Measurements from ENCODE around the gene HBS1L.

HBS1L gene

DNA sequence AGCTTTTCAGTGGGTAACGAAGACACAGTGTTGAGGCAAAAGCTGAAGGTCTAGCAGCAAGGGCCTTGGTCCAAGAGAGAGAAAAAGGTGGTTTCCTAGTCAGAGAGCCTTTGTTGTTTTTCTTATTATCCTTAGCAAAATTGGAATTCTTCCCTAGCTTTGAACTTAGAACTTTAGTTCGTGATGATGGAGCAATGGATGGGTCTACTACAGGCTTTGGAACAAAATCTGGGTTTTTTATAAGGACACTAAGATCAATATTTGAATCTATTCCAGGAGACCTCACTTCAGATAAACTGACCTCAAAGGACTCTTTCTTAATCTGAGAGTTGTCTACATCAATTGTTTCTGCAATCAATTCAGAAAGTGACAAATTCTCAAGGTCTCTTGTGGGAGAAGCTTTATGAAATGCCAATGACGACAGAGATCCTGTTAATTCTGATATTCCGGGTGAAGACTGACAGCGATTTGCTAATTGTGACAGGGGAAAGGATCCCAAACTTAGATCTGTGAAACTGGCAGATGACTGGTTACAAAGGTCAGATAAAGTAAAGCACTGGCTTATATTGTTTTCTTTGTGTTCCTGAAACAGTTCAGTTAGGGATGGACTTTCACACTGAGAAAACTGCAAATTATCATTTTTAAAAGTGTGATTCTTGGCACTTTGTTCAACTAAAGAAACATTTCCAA is 17.7 kb downstream of the HBS1L start:
- no peak for DNase-seq (ENCODE audit: low read depth)

- no peak for DNase-seq (ENCODE audit: low read depth)
Observed at GRCh38 chr6:135033238-135033637, 21.4 kb downstream of the HBS1L start.

- DNase-seq (ENCODE audit: low read depth): no peak
Observed at GRCh38 chr6:135030532-135031178, 24.0 kb downstream of the HBS1L start.

DNA sequence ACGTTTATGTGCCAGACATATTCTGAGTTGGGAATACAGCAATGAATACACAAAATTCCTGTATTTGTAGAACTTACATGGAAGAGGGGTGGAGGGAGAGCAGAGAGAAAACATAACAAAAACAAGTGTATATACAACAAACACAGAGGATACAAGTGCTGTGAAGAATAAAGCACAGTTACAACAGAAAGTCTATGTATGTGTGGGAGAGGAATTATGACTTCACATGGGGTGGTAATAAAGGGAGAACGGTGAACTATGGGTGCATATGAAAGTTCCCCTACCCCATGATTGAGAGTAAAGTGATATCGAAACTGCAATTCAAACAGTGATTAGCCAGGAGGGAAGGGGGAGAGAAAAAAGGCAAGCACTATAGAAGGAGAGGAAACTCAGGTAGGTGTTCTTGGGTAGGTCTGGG is 24.6 kb downstream of the HBS1L start:
- DNase-seq (ENCODE audit: low read depth): no peak

GRCh38 chr6:135025775-135026174 is 28.8 kb downstream of the HBS1L start:
- no peak for DNase-seq (ENCODE audit: low read depth)

DNA sequence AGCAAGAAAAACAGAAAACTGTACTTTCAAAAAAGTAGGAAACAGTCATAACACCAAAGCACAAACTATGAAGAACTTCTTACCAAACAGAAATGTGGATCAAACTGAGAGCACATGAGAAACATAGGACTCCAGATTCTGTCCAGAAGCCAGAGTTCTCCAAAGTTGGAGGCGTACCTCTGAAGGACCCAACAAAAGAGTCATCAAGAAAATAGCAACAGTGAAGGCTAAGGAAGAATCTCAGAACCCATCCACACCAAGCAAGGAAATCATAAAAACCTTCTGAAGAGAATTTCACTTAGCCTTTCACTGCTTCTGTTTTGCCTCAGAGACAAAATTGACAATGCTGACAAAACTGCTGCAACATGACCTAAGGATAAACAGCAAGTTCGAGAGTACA is 29.4 kb downstream of the HBS1L start:
- no peak for DNase-seq (ENCODE audit: low read depth)

DNA sequence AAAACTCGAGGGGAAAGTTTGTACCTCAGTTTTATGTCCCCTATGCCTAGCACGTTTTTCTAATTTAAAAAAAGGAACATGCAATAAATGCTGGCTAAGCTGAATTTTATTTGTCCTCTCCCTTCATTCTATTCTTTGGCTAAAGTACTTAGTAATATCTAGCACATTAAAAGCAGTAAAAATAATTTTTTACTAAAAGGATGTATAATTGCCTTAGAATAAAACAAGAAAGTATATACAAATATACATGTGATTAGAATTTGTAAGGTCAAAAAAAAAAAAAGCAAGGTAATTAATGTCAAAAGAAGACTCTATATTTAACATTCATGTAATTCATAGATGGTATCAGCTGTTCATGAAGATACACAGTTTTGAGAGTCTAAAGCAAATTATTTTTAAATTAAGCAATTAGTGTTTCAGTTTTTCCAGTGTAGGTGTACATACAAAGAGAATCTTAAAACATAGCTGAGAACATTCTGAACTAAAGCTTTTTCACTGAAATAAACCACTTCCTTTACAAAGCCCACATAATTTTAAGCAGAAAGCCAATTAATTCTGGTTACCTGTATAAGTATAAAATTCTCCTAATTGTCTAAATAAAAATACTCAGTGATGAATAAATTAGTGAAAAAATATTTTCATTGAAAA is 32.4 kb downstream of the HBS1L start:
- DNase-seq (ENCODE audit: low read depth): no peak

DNA sequence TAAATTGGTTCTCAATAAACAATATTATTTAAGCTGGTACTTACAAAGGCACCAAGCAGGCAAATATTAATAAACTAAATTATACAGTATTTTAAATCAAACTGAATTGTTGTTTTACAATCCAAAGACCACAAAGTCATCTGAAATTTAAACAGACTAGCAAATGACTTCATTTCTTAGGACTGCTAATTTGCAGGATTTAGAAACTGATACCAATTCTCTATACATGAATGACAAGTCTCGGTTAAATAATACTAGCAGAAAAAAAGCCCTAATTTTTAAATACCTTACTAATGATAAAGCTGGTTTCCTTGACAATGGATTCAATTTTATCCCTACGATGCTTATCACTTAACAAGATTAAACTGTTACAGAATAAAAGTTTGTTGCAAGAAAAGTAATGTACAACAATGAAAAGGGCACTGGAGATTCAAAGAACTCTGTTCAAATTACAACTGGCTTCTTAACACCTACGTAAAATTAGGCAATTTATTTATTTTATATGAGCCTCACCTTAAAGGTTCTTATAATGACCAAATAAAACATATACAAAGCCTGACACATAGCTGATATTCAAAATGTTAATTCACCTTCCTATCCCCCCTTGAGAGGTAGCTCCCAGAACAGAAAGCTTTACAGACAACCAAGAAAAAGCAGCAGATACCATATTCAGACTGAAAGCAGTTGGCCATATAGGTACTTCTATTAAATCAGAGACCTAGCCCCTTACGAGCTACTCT is 33.1 kb downstream of the HBS1L start:
- no peak for DNase-seq (ENCODE audit: low read depth)

DNA sequence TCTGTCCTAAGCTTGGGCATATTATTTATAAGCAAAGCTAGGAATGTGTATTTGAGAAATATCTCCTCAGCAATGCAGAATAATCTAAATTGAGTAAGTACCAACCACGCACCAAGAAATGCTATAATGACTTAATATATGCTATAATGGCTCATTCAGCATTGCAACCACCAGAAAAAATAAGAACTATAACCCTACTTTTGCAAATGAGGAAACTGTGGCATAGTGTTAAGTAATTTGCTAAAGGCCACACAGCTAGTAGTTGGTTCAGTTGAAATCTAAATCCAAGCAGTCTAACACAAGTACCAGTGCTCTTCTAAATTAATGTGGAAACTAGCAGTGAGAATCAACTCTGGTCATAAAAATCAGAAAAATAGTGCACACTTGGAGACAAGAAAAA is 35.7 kb downstream of the HBS1L start:
- DNase-seq (ENCODE audit: low read depth): no peak

GRCh38 chr6:135018052-135018451 is 36.6 kb downstream of the HBS1L start:
- DNase-seq (ENCODE audit: low read depth): no peak

- DNase-seq (ENCODE audit: low read depth): no peak
Observed at GRCh38 chr6:135014353-135014832, 40.2 kb downstream of the HBS1L start.

- DNase-seq (ENCODE audit: low read depth): no peak
Observed at GRCh38 chr6:135013211-135013610, 41.4 kb downstream of the HBS1L start.

DNA sequence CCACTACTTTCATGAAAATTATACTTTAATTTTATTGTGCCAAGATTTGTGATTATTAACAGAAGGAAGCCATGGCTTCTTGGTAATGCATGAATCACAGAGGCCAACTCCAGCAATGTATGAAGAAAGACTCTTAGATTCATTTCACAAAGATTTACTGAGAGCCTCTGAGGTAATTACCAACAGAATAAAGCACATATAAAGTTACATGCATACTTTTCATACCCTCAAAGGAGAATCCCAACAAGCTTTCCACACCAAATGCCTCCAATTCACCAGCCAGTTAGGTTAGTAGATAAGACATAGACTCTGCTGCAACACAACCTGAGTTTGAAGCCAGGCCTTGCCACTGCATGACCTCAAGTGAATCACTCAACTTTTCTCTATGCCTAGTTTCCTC is 41.9 kb downstream of the HBS1L start:
- no peak for DNase-seq (ENCODE audit: low read depth)

- no peak for DNase-seq (ENCODE audit: low read depth)
Observed at GRCh38 chr6:135012349-135012748, 42.3 kb downstream of the HBS1L start.

DNA sequence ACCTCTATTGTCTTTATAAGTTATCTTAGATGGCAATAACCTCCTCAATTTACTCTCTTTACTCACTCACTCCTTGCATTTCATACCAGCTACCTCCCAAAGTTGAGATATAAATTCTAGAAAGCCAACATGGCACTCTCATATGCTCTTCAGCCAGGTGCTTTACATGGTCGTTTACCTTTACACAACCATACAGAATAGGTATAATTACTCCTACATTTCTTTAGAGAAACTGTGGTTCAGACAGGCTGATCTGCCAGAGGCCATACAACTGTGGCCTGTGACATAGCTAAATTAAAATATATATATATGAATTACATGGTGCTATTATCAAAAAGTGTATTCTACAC is 45.7 kb downstream of the HBS1L start:
- no peak for DNase-seq (ENCODE audit: low read depth)

DNA sequence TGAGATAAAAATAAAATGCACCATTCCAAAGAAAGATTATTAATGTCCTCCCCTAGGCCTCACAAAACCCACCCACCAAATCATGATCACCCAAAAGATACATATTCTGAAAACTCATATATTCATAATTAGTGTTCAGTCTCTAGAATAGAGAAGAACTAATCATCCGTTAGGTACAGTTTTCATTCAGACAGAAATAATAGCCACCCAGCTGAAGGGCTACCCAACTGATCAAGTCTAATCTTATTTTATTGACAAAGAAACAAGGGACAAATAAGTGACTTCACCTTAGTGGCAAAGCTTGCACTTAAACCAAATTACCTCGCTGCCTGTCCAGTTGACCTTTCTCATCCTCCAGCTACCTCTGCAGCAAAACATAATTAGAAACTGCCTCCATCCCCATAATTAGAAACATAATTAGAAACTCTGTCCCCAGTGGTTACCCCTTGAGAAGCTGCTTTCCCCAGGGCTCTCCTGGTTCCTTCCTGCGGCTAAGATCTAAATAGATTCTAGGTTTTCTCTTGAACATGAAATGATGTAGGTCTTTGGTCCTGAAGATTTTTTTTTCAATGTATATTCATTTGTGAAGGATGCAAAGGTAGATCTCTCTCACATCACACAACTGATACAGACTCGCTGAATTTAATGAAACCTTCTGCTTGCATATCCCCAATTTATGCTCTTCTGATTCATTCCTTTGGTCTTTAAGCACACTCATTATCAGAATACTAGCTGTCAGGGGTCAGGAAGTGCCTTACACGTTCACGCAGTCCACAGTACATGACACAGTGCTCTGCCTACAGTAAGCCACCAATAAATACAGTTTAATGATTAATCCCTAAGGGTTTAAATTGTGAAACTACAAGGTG is 46.3 kb downstream of the HBS1L start:
- no peak for DNase-seq (ENCODE audit: low read depth)

DNA sequence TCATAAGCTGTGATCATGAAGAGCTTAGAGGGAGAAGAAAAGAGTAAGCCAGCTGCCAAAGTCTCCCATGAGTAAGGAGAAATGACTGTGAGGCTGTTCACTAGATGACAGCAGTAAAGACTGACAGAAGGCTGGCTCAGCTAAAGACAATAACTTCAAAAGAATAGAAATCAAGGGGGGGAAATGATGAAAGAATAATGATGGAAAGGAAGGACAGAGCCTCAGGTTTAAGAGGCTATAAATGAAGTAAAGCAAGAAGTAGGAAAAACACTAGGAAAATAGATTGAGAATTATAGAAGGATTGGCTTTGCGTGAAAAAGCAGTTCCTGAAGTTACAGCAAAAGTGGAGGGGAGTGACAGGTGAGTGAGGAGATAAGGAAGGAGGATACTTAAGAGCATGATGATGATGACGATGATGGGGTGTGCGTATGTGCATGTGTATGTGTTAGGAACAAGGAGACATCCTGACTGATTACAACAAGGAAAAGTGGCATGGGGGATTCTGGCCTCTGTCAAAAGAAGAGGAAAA is 48.2 kb downstream of the HBS1L start:
- no peak for DNase-seq (ENCODE audit: low read depth)

- no peak for DNase-seq (ENCODE audit: low read depth)
Observed at GRCh38 chr6:135004399-135004798, 50.2 kb downstream of the HBS1L start.

GRCh38 chr6:135002974-135003703 is 51.5 kb downstream of the HBS1L start:
- no peak for DNase-seq (ENCODE audit: low read depth)

DNA sequence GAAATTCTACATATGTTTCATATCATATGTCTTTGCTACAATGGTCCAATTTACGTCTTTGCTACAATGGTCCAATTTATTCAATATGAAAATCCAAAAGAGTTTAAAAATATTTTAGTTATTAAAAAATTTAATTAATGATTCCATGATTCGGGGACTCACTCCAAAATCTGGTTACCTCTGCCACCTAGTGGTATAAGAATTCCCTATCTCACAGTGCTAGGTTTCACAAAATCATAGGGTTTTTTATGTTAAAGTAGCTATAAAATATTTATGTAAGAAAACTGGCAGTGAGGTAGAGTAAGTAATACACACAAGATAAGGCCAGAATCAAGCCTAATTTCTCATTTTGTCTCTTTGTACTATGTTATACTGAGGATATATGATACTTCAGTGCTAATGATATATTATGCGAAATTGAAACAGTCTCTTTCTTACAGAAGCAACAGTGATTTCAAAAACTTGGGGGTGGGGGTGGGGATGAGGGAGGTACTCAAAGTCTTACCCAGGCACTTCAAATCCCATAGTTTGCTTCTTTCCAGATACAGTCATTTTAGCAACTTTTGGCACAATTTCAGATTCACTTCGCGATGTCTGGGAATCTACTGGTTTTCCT is 52.3 kb downstream of the HBS1L start:
- no peak for DNase-seq (ENCODE audit: low read depth)

Measured in activated T-cell treated with anti-CD3 and anti-CD28 coated beads for 24 hours (primary cell).